Measurements from ENCODE around the gene TRAPPC3.

DNA sequence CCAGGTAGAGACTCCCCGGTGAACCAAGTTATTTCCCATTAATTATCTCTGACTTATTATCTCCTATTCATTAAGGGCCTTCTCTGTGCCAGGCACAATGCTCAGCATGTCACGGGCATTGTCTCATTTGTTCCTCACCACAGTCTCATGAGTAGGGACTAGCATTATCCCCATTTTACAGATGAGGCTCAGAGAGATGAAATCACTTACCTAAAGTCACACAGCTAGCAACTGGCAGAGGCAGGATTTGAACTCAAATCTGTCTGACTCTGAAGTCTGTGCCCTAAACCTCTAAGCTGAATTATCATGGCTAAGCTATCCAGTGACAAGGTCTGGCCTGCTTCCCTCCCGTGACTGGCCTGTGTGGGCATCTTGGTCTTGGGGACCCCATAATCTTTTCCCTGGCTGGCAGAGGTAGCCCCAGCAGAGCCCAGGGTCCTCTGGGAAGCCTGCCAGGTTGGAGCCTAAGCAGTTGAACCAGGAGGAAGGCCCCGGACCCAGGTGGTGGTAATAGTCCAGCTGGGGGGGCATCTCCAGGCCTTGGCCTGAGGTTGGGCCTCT, 11.2 kb upstream of the TRAPPC3 start:
- TF ChIP-seq, protein P1, sequence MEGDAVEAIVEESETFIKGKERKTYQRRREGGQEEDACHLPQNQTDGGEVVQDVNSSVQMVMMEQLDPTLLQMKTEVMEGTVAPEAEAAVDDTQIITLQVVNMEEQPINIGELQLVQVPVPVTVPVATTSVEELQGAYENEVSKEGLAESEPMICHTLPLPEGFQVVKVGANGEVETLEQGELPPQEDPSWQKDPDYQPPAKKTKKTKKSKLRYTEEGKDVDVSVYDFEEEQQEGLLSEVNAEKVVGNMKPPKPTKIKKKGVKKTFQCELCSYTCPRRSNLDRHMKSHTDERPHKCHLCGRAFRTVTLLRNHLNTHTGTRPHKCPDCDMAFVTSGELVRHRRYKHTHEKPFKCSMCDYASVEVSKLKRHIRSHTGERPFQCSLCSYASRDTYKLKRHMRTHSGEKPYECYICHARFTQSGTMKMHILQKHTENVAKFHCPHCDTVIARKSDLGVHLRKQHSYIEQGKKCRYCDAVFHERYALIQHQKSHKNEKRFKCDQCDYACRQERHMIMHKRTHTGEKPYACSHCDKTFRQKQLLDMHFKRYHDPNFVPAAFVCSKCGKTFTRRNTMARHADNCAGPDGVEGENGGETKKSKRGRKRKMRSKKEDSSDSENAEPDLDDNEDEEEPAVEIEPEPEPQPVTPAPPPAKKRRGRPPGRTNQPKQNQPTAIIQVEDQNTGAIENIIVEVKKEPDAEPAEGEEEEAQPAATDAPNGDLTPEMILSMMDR (IDR thresholded peaks at IDR 0.05) = no peak
- no peak for TF ChIP-seq POLR2A (IDR thresholded peaks at IDR 0.05)
